PC-3 (cell line): Measurements from ENCODE around the gene ODAPH. TPM values are rescaled to one million over a fixed set of nuclear protein-coding genes. Genes with fewer than 3 reads are reported as not detected.

Experiments used
- ATAC-seq: fragments of 200-7000 bp; cut with Tn5 transposase; 2 replicates; pipeline ENCODE4 v1.9.1; 2020; ENCODE audit warnings: mild to moderate bottlenecking, moderate library complexity
- BruUV-seq: library from RNA; stranded (reverse); fragments of 400-500 nt; replicated peaks from 2 replicates; lab custom pipeline; 2021; lab: Mats Ljungman, UMichigan
- CTCF ChIA-PET: fragments of 300-600 bp; sonication (Branson Sonifier 250); formaldehyde crosslinking; loops from one replicate; lab custom pipeline; 2022; ENCODE audit warnings: antibody characterized with exemption; lab: Charles Lee
- POLR2A ChIA-PET: fragments of 300-600 bp; sonication (Branson Sonifier 250); formaldehyde crosslinking; loops from one replicate; lab custom pipeline; 2022; ENCODE audit warnings: antibody characterized with exemption; ENCODE audit not compliant: unreplicated experiment; lab: Charles Lee
- DNase-seq: peaks from one replicate; pipeline ENCODE4 v3.0.0-alpha.2; 2015
- H2AFZ ChIP-seq: fragments of 300-600 bp; sonication (generic); 2 replicates; pipeline ENCODE4 v1.6.0; 2016; ENCODE audit warnings: antibody characterized with exemption, low read length
- H3F3A ChIP-seq: fragments of 300-600 bp; sonication (generic); one replicate; pipeline ENCODE4 v1.6.0; 2017; ENCODE audit warnings: antibody characterized with exemption, low read length, control low read depth, mild to moderate bottlenecking; ENCODE audit not compliant: unreplicated experiment
- H3K27ac ChIP-seq: fragments of 300-600 bp; sonication (generic); 2 replicates; pipeline ENCODE4 v1.5.1; 2016; ENCODE audit warnings: mild to moderate bottlenecking, low read length
- H3K27me3 ChIP-seq: fragments of 300-600 bp; sonication (generic); 2 replicates; pipeline ENCODE4 v1.6.1; 2016; ENCODE audit warnings: low read length, mixed read lengths
- H3K36me3 ChIP-seq: fragments of 300-600 bp; sonication (generic); 2 replicates; pipeline ENCODE4 v1.6.1; 2016; ENCODE audit warnings: low read depth, mixed run types, low read length, mixed read lengths
- H3K4me1 ChIP-seq: fragments of 300-600 bp; sonication (generic); 2 replicates; pipeline ENCODE4 v1.5.1; 2016; ENCODE audit warnings: low read length; ENCODE audit not compliant: insufficient read depth
- H3K4me2 ChIP-seq: fragments of 300-600 bp; sonication (generic); 2 replicates; pipeline ENCODE4 v1.6.0; 2016; ENCODE audit warnings: low read length
- H3K4me3 ChIP-seq: fragments of 300-600 bp; sonication (generic); 2 replicates; pipeline ENCODE4 v1.5.1; 2016; ENCODE audit warnings: mild to moderate bottlenecking, low read length, mixed read lengths
- H3K79me2 ChIP-seq: fragments of 300-600 bp; sonication (generic); 2 replicates; pipeline ENCODE4 v1.6.1; 2017; ENCODE audit warnings: low read length, mixed read lengths
- H3K9ac ChIP-seq: fragments of 300-600 bp; sonication (generic); 2 replicates; pipeline ENCODE4 v1.6.0; 2016; ENCODE audit warnings: mild to moderate bottlenecking, low read length
- H3K9me2 ChIP-seq: fragments of 300-600 bp; sonication (generic); replicated peaks from 2 replicates; pipeline ENCODE4 v1.6.1; 2016; ENCODE audit warnings: mixed run types, low read length, mixed read lengths
- H3K9me3 ChIP-seq: fragments of 300-600 bp; sonication (generic); 2 replicates; pipeline ENCODE4 v1.6.1; 2016; ENCODE audit warnings: low read length, mixed read lengths
- H4K20me1 ChIP-seq: fragments of 300-600 bp; sonication (generic); 2 replicates; pipeline ENCODE4 v1.6.1; 2016; ENCODE audit warnings: low read length, mixed read lengths
- EZH2 ChIP-seq: fragments of 300-600 bp; sonication (generic); IDR thresholded peaks from one replicate; pipeline ENCODE4 v1.6.1; 2017; ENCODE audit warnings: antibody characterized with exemption, mild to moderate bottlenecking, low read length; ENCODE audit not compliant: unreplicated experiment
- EZH2phosphoT487 ChIP-seq: fragments of 300-600 bp; sonication (generic); IDR thresholded peaks from 2 replicates; pipeline ENCODE4 v1.6.1; 2018; ENCODE audit warnings: mild to moderate bottlenecking, antibody characterized with exemption, low read length, borderline replicate concordance
- intact Hi-C: fragments of 100-400 bp; cut with micrococcal nuclease; formaldehyde crosslinking; loops from 2 replicates; pipeline ENCODE4 v1.9.0; 2023
- total RNA-seq: library from RNA; depleted of rRNA; stranded (reverse); fragments of >200 nt; gene quantifications from 2 replicates; pipeline ENCODE4 v1.2.3, GENCODE V29; 2014
- TF ChIP-seq, protein P1 (sequence below): fragments of 300-600 bp; sonication (generic); conservative IDR thresholded peaks from 2 replicates; pipeline ENCODE4 v1.5.1; 2017; ENCODE audit warnings: antibody characterized with exemption, low read depth, mild to moderate bottlenecking, low read length

ODAPH gene
- total RNA-seq, 1 experiment from 2014 or later, result not detected

- intact Hi-C loops, result loop anchor here (1.0 kb wide), 1 partner anchor 159 kb away; the partner anchor contains the start of gene G3BP2
Observed at GRCh38 chr4:75514131-75514948, 41.5 kb upstream of the ODAPH start, which contains the start of the genes RCHY1 and THAP6. TSS of gene RCHY1 (minus strand) at chr4:75514403. CDS start at chr4:75514286, 117 bp downstream. TSS of gene THAP6 (plus strand) at chr4:75514473. CDS start at chr4:75515453, 980 bp downstream.

GRCh38 chr4:75514949-75515612 lies 40.8 kb upstream of the ODAPH start:
- H3K4me1 ChIP-seq, result peaks cover 38% of the 10 kb centered on the region
- H3K9me2 ChIP-seq, result no peaks in the 10 kb centered on the region
- DNase-seq, result no peak
- 0 out of 2 replicates have a peak, but pooled peaks cover 6% of the 10 kb centered on the region for H3K36me3 ChIP-seq
- peak overlapping the region; percentile 90 for H3K4me2 ChIP-seq
- POLR2A ChIA-PET, result interaction anchor here (0.7 kb wide), 1 partner anchor 27 kb away, joined by 4 read pairs; no protein-coding TSS in a partner anchor
- intact Hi-C loops, result loop anchor here (1.0 kb wide), 1 partner anchor 158 kb away; the partner anchor contains the start of gene G3BP2
- peaks cover 54% of the 10 kb centered on the region for H3K79me2 ChIP-seq
- no peaks in the 10 kb centered on the region for H3F3A ChIP-seq
- peak overlapping the region; percentile 95 for H3K4me3 ChIP-seq
- CTCF ChIA-PET, result no interaction called here
- H3K9ac ChIP-seq, result peak overlapping the region; percentile 90
- peak overlapping the region; percentile 99 for H2AFZ ChIP-seq
- peak overlapping the region; percentile 87 for H3K27ac ChIP-seq
- no peaks in the 10 kb centered on the region for H4K20me1 ChIP-seq
- TF ChIP-seq EZH2phosphoT487 (no peak), EZH2 (no peak)
- TF ChIP-seq, protein P1, sequence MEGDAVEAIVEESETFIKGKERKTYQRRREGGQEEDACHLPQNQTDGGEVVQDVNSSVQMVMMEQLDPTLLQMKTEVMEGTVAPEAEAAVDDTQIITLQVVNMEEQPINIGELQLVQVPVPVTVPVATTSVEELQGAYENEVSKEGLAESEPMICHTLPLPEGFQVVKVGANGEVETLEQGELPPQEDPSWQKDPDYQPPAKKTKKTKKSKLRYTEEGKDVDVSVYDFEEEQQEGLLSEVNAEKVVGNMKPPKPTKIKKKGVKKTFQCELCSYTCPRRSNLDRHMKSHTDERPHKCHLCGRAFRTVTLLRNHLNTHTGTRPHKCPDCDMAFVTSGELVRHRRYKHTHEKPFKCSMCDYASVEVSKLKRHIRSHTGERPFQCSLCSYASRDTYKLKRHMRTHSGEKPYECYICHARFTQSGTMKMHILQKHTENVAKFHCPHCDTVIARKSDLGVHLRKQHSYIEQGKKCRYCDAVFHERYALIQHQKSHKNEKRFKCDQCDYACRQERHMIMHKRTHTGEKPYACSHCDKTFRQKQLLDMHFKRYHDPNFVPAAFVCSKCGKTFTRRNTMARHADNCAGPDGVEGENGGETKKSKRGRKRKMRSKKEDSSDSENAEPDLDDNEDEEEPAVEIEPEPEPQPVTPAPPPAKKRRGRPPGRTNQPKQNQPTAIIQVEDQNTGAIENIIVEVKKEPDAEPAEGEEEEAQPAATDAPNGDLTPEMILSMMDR, result no peak
- no peak for ATAC-seq
- H3K9me3 ChIP-seq, result no peaks in the 10 kb centered on the region
- H3K27me3 ChIP-seq, result no peaks in the 10 kb centered on the region
- BruUV-seq, result no TSS peak

More at GRCh38 chr4:75514131-75514948, 41.5 kb upstream of the ODAPH start, which contains the start of the genes RCHY1 and THAP6:
- ChIA-PET POLR2A (interaction anchor here (0.7 kb wide), 1 partner anchor 28 kb away, joined by 4 read pairs; no protein-coding TSS in a partner anchor), CTCF (no interaction called here)
- H3K79me2 ChIP-seq, result peaks cover 61% of the 10 kb centered on the region
- H3K27me3 ChIP-seq, result no peaks in the 10 kb centered on the region
- H2AFZ ChIP-seq, result peak within 1 kb of the TSS; percentile 99
- peaks cover 38% of the 10 kb centered on the region for H3K4me1 ChIP-seq
- H3K9me3 ChIP-seq, result no peaks in the 10 kb centered on the region
- peak within 1 kb of the TSS; percentile 95 for H3K4me3 ChIP-seq
- H4K20me1 ChIP-seq, result no peaks in the 10 kb centered on the region
- BruUV-seq, result TSS peak; percentile 77
- no peaks in the 10 kb centered on the region for H3F3A ChIP-seq
- no peaks in the 10 kb centered on the region for H3K9me2 ChIP-seq
- peak within 1 kb of the TSS; percentile 90 for H3K4me2 ChIP-seq
- ATAC-seq (peak; percentile 91), DNase-seq (peak; percentile 94)
- TF ChIP-seq EZH2phosphoT487, result no peak
- no peak for TF ChIP-seq EZH2
- TF ChIP-seq, protein P1, result no peak
- H3K36me3 ChIP-seq, result 0 out of 2 replicates have a peak, but pooled peaks cover 7% of the 10 kb centered on the region
- peak within 1 kb of the TSS; percentile 87 for H3K27ac ChIP-seq
- peak within 1 kb of the TSS; percentile 90 for H3K9ac ChIP-seq
